Fibroblast of skin of right quadriceps (primary cell): Measurements from ENCODE around the gene ACAP2.
"Not testable (repeated sequence)": the region's sequence is repeated elsewhere in the genome, so short reads cannot be mapped to it uniquely, and the experiment has no call there.

ENCODE experiments used
- DNase-seq: peaks from one replicate; pipeline ENCODE4 v3.0.0-alpha.2; 2013

Gene ACAP2

GRCh38 chr3:195386739-195387138, 56.1 kb downstream of the ACAP2 start:
- no peak for DNase-seq

GRCh38 chr3:195385526-195385925, 57.3 kb downstream of the ACAP2 start:
- peak; percentile 44 for DNase-seq

GRCh38 chr3:195384952-195385351, 57.9 kb downstream of the ACAP2 start:
- DNase-seq, result peak; percentile 6

GRCh38 chr3:195372220-195372619, 70.6 kb downstream of the ACAP2 start:
- no peak for DNase-seq

- peak; percentile 53 for DNase-seq
These were observed 76.5 kb downstream of the ACAP2 start for GRCh38 chr3:195366200-195366925.

- no peak for DNase-seq
These were observed 77.4 kb downstream of the ACAP2 start for GRCh38 chr3:195365371-195365770.

GRCh38 chr3:195357797-195358196, 85.0 kb downstream of the ACAP2 start:
- not testable (repeated sequence) for DNase-seq

- DNase-seq, result peak; percentile 26
These were observed 86.4 kb downstream of the ACAP2 start for GRCh38 chr3:195356151-195357086.

- not testable (repeated sequence) for DNase-seq
These were observed 88.8 kb downstream of the ACAP2 start for GRCh38 chr3:195354009-195354408.

- peak; percentile 93 for DNase-seq
These were observed 89.8 kb downstream of the ACAP2 start for GRCh38 chr3:195352895-195353488.

GRCh38 chr3:195348426-195349115, 94.2 kb downstream of the ACAP2 start:
- DNase-seq, result peak; percentile 26

- DNase-seq, result no peak
These were observed 105.1 kb downstream of the ACAP2 start for GRCh38 chr3:195337747-195338146.

GRCh38 chr3:195334967-195335366, 107.9 kb downstream of the ACAP2 start:
- no peak for DNase-seq

GRCh38 chr3:195319060-195319459, 123.8 kb downstream of the ACAP2 start:
- no peak for DNase-seq

- peak; percentile 5 for DNase-seq
These were observed 130.1 kb downstream of the ACAP2 start for GRCh38 chr3:195312714-195313113.

- DNase-seq, result no peak
These were observed 135.1 kb downstream of the ACAP2 start for GRCh38 chr3:195307711-195308110.

- DNase-seq, result no peak
These were observed 136.5 kb downstream of the ACAP2 start for GRCh38 chr3:195306369-195306768.

GRCh38 chr3:195302431-195302830, 140.4 kb downstream of the ACAP2 start:
- DNase-seq, result peak; percentile 13

- no peak for DNase-seq
These were observed 145.4 kb downstream of the ACAP2 start for GRCh38 chr3:195297446-195297845.

GRCh38 chr3:195296662-195297061, 146.2 kb downstream of the ACAP2 start:
- no peak for DNase-seq

- DNase-seq, result no peak
These were observed 151.7 kb downstream of the ACAP2 start for GRCh38 chr3:195291121-195291520.

GRCh38 chr3:195290643-195291042, 152.2 kb downstream of the ACAP2 start:
- DNase-seq, result not testable (repeated sequence)
